Astrocyte of the cerebellum (primary cell): ENCODE results near the gene RNF34.

Experiments
- DNase-seq: peaks from one replicate; pipeline ENCODE4 v3.0.0-alpha.2; 2011; ENCODE audit warnings: low read depth
- H3K4me3 ChIP-seq: 2 replicates; pipeline ENCODE4 v1.5.1; 2011; ENCODE audit warnings: mild to moderate bottlenecking, low read depth, low read length, moderate library complexity
- in situ Hi-C: cut with HindIII; loops from 2 replicates; pipeline ENCODE4 v1.10.0; 2017; ENCODE audit warnings: low sequenced_read_pairs
- TF ChIP-seq, protein P1 (sequence below): IDR thresholded peaks from 2 replicates; pipeline ENCODE4 v1.5.1; 2012; ENCODE audit warnings: low read length, low read depth, moderate library complexity, mild to moderate bottlenecking; ENCODE audit errors: missing control alignments

The RNF34 gene

GRCh38 chr12:121423682-121424623, 24.0 kb downstream of the RNF34 start:
- no peak for DNase-seq

DNA sequence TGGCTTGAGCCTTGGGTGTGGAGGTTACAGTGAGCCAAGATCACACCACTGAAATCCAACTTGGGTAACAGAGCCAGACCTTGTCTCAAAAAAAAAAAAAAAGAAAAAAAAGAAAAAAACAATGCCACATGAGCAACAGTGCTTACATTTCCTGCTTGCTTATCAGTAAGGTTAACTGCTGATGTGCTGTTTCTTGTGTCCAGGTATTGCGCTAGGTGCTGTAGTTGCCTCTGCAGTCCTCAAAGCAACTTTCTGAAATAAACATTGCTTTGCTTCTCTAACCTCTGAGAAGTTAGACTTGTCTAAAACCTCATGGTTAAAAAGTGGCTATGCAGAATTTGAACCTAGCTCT, 24.7 kb downstream of the RNF34 start:
- H3K4me3 ChIP-seq: no peak overlapping the region
- TF ChIP-seq, protein P1, sequence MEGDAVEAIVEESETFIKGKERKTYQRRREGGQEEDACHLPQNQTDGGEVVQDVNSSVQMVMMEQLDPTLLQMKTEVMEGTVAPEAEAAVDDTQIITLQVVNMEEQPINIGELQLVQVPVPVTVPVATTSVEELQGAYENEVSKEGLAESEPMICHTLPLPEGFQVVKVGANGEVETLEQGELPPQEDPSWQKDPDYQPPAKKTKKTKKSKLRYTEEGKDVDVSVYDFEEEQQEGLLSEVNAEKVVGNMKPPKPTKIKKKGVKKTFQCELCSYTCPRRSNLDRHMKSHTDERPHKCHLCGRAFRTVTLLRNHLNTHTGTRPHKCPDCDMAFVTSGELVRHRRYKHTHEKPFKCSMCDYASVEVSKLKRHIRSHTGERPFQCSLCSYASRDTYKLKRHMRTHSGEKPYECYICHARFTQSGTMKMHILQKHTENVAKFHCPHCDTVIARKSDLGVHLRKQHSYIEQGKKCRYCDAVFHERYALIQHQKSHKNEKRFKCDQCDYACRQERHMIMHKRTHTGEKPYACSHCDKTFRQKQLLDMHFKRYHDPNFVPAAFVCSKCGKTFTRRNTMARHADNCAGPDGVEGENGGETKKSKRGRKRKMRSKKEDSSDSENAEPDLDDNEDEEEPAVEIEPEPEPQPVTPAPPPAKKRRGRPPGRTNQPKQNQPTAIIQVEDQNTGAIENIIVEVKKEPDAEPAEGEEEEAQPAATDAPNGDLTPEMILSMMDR: no peak
- no peak for DNase-seq
- in situ Hi-C loops: loop anchor here (5.0 kb wide), 1 partner anchor 38 kb away; no protein-coding TSS in a partner anchor

More at GRCh38 chr12:121423682-121424623, 24.0 kb downstream of the RNF34 start:
- in situ Hi-C loops: loop anchor here (5.0 kb wide), 1 partner anchor 38 kb away; no protein-coding TSS in a partner anchor
- TF ChIP-seq, protein P1: no peak
- H3K4me3 ChIP-seq: no peak overlapping the region

DNA sequence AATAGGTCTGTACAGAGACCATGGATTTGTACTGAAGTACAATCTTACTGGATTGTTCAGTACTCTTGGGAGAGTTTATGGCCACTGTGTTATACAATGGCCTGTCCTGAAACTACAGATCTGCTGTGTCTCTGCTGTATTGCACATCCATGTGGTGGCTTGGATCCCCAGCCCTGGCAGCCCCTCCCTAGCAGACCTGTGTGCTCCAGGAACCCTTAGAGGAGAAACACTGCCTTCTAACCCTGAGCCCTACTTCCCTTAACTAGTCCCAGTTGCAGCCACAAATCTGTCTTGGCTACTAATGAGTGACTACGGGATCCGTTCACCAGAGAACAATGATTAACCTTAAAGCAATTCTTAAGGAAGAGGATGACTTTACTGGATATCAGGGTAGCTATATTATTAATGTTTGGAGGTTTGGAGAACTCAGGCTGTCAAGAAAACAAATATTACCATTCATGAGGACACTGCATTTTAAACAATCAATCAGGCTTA, 27.7 kb downstream of the RNF34 start:
- in situ Hi-C loops: no loop called here
- TF ChIP-seq, protein P1: no peak
- no peak for DNase-seq
- no peak overlapping the region for H3K4me3 ChIP-seq

DNA sequence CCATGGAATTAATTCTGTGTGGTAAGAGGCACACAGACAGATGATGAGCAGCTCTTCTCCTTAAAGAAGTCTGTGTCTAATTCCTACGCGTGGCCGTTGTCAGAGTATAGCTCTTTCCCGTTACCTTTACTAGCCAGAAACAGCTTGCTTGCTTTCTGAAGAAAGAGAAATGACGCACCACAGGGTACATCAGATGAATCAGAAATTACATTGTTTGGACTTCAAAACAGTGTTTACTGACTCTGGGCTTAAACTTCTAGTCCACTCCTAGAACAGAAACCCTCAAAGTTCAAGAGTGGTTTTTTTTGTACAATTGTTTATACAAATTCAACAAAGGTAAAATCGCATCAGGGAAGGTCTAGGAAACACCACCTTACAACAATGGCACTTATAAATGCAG, 29.0 kb downstream of the RNF34 start:
- in situ Hi-C loops: no loop called here
- no peak overlapping the region for H3K4me3 ChIP-seq
- DNase-seq: no peak
- TF ChIP-seq, protein P1: no peak

DNA sequence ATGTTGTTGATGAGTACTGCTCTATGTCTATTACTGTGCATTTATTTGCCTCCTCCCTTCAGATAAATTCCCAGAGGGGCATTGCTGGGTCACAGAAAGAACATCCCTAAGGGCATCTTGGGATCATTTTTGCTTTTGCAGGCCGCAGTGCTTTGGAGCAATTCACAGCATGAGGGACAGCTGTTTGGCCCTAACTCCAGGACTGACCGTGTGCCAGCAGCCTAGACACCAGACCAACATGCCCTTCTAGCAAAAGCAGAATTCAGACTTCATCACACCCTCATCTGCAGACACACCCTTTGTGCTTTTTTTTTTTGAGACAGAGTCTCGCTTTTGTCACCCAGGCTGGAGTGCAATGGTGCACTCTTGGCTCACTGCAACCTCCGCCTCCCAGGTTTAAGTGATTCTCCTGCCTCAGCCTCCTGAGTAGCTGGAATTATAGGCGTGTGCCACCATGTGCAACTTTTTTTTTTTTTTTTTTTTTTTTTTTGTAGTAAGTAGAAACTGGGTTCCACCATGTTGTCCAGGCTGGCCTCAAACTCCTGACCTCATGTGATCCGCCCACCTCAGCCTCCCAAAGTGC, 31.0 kb downstream of the RNF34 start:
- H3K4me3 ChIP-seq: no peak overlapping the region
- in situ Hi-C loops: no loop called here
- DNase-seq: no peak
- TF ChIP-seq, protein P1: no peak

DNA sequence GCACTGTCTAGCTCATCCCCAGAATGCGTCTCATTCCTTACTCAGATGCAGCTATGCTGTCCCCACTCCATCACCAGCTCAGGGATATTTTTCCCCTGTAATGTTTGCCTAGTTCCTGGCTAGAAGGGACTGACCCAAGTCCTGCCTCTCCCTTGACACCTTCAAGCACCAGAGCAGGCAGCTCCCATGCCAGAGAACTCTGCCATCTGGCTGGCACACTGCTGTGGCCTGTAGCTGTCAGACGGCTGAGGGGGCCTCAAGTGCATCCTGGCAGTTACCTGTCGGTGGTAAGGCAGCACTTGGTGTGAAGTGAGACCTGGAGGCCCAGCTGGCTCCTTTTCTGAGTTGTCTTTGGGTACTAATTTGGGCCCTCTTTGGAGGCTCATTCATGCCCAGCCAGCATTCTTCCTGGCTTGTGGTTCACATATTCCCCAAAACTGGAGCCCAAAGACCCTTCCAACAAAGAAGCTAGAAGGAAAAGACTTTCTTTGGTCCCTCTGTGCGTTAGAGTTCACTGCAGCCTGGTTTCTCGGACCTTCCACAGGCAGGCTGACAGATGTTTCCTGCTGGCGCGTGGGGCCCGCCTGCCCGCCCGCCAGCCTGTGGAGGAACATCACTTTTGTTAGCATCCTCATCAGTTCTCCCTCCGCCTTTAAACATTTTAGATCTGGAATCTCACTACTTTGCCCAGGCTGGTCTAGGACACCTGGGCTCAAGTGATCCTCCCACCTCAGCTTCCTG, 33.0 kb downstream of the RNF34 start:
- no peak overlapping the region for H3K4me3 ChIP-seq
- TF ChIP-seq, protein P1: no peak
- in situ Hi-C loops: no loop called here
- no peak for DNase-seq
